GM23338 (cell line): ENCODE measurements around the gene SELENOH. TPM values are rescaled to one million over a fixed set of nuclear protein-coding genes. Genes with fewer than 3 reads are reported as not detected.

Experiments
- ATAC-seq: fragments of 200-7000 bp; cut with Tn5 transposase; 3 replicates; pipeline ENCODE4 v1.9.1; 2020
- DNase-seq: peaks from one replicate; pipeline ENCODE4 v3.0.0-alpha.2; 2015; ENCODE audit warnings: low spot score
- H2AFZ ChIP-seq: fragments of 200-600 bp; sonication (generic); 2 replicates; pipeline ENCODE4 v1.8.0; 2016; ENCODE audit warnings: antibody characterized with exemption, mild to moderate bottlenecking, moderate library complexity
- H3F3A ChIP-seq: fragments of 200-600 bp; sonication (generic); replicated peaks from 2 replicates; pipeline ENCODE4 v1.8.0; 2017; ENCODE audit warnings: antibody characterized with exemption, mixed run types, low read depth
- H3K27ac ChIP-seq: fragments of 200-600 bp; sonication (generic); 2 replicates; pipeline ENCODE4 v1.6.1; 2016; ENCODE audit warnings: low read depth
- H3K27me3 ChIP-seq: fragments of 200-600 bp; sonication (generic); 2 replicates; pipeline ENCODE4 v1.8.0; 2016; ENCODE audit warnings: mild to moderate bottlenecking, mixed run types, moderate library complexity; ENCODE audit not compliant: insufficient read depth
- H3K36me3 ChIP-seq: fragments of 200-600 bp; sonication (generic); 2 replicates; pipeline ENCODE4 v1.8.0; 2016; ENCODE audit warnings: mild to moderate bottlenecking; ENCODE audit not compliant: insufficient read depth
- H3K4me1 ChIP-seq: fragments of 200-600 bp; sonication (generic); 2 replicates; pipeline ENCODE4 v1.8.0; 2016; ENCODE audit warnings: mild to moderate bottlenecking, moderate library complexity; ENCODE audit not compliant: insufficient read depth
- H3K4me2 ChIP-seq: fragments of 200-600 bp; sonication (generic); 2 replicates; pipeline ENCODE4 v1.7.1; 2017; ENCODE audit warnings: mixed run types
- H3K4me3 ChIP-seq: fragments of 200-600 bp; sonication (generic); 2 replicates; pipeline ENCODE4 v1.6.1; 2016; ENCODE audit warnings: mixed run types
- H3K79me2 ChIP-seq: fragments of 200-600 bp; sonication (generic); replicated peaks from 2 replicates; pipeline ENCODE4 v1.8.0; 2017; ENCODE audit warnings: mild to moderate bottlenecking; ENCODE audit not compliant: insufficient read depth
- H3K9me2 ChIP-seq: fragments of 200-600 bp; sonication (generic); 2 replicates; pipeline ENCODE4 v1.8.0; 2017; ENCODE audit not compliant: insufficient read depth
- H4K20me1 ChIP-seq: fragments of 200-600 bp; sonication (generic); replicated peaks from 2 replicates; pipeline ENCODE4 v1.8.0; 2017; ENCODE audit warnings: mild to moderate bottlenecking; ENCODE audit not compliant: insufficient read depth
- H3K27ac Mint-ChIP-seq: 2 replicates; pipeline ENCODE4 v1.8.0; 2020; ENCODE audit warnings: inconsistent platforms, mild to moderate bottlenecking, moderate library complexity, mixed read lengths
- H3K27me3 Mint-ChIP-seq: 3 replicates; pipeline ENCODE4 v1.8.0; 2022; ENCODE audit warnings: low read depth, mild to moderate bottlenecking, moderate library complexity, mixed read lengths, inconsistent platforms; ENCODE audit not compliant: insufficient read depth, poor library complexity
- H3K36me3 Mint-ChIP-seq: 3 replicates; pipeline ENCODE4 v1.8.0; 2021; ENCODE audit warnings: low read depth, mild to moderate bottlenecking, inconsistent platforms, moderate library complexity, mixed read lengths
- H3K4me1 Mint-ChIP-seq: 3 replicates; pipeline ENCODE4 v1.8.0; 2020; ENCODE audit warnings: mild to moderate bottlenecking, inconsistent platforms, mixed read lengths
- H3K4me3 Mint-ChIP-seq: 3 replicates; pipeline ENCODE4 v1.8.0; 2021; ENCODE audit warnings: moderate library complexity, mild to moderate bottlenecking, inconsistent platforms, mixed read lengths
- H3K9me3 Mint-ChIP-seq: 3 replicates; pipeline ENCODE4 v1.8.0; 2020; ENCODE audit warnings: moderate library complexity, mild to moderate bottlenecking, inconsistent platforms, mixed read lengths
- EZH2phosphoT487 ChIP-seq: fragments of 200-600 bp; sonication (generic); IDR thresholded peaks from one replicate; pipeline ENCODE4 v1.8.1; 2018; ENCODE audit warnings: antibody characterized with exemption; ENCODE audit not compliant: unreplicated experiment
- JUNB ChIP-seq: IDR thresholded peaks from one replicate; pipeline ENCODE4 v1.6.1; 2016; ENCODE audit warnings: antibody characterized with exemption; ENCODE audit not compliant: unreplicated experiment
- POLR2AphosphoS5 ChIP-seq: IDR thresholded peaks from 2 replicates; pipeline ENCODE4 v1.6.1; 2016; ENCODE audit warnings: antibody characterized with exemption, low read depth
- STAT1 ChIP-seq: IDR thresholded peaks from one replicate; pipeline ENCODE4 v1.6.1; 2016; ENCODE audit warnings: antibody characterized with exemption; ENCODE audit not compliant: unreplicated experiment
- ZNF114 ChIP-seq: fragments of 250-450 bp; sonication (Bioruptor Pico); IDR thresholded peaks from 2 replicates; pipeline ENCODE4 v1.5.0; 2020; ENCODE audit warnings: mild to moderate bottlenecking, moderate library complexity
- ZNF331 ChIP-seq: fragments of 250-450 bp; sonication (Bioruptor Pico); IDR thresholded peaks from 2 replicates; pipeline ENCODE4 v1.5.0; 2020; ENCODE audit warnings: low read depth, mild to moderate bottlenecking, moderate library complexity
- polyA plus RNA-seq: library from polyadenylated mRNA; unstranded; fragments of >200 nt; fragmentation: Nextera tagmentation; extraction: Ambion mirVana; gene quantifications from 2 replicates; pipeline ENCODE4 v1.2.1, GENCODE V29; 2016
- total RNA-seq: library from RNA; depleted of rRNA; stranded (reverse); fragments of >200 nt; shearing (Covaris generic); gene quantifications from 2 replicates; pipeline ENCODE4 v1.2.3, GENCODE V29; 2014
- TF ChIP-seq, protein P1 (sequence below): fragments of 250-450 bp; sonication (Bioruptor Pico); IDR thresholded peaks from 2 replicates; pipeline ENCODE4 v1.5.0; 2020; ENCODE audit warnings: mild to moderate bottlenecking, moderate library complexity
- TF ChIP-seq, protein P2 (sequence below), 2 experiments: fragments of 200-600 bp in 1 of 2; sonication (generic) in 1 of 2; conservative IDR thresholded peaks; 2 replicates each; pipeline versions ENCODE4 v1.5.1 to v1.6.1; 2016 to 2017; ENCODE audit warnings: antibody characterized with exemption in 2 of 2, low read depth in 2 of 2, mild to moderate bottlenecking in 2 of 2, moderate library complexity in 1 of 2
- TF ChIP-seq, protein P3 (sequence below): IDR thresholded peaks from 2 replicates; pipeline ENCODE4 v1.6.1; 2016; ENCODE audit warnings: antibody characterized with exemption
- TF ChIP-seq, protein P4 (sequence below): IDR thresholded peaks from one replicate; pipeline ENCODE4 v1.6.1; 2018; ENCODE audit warnings: antibody characterized with exemption; ENCODE audit not compliant: unreplicated experiment

Gene SELENOH
- total and polyA plus RNA-seq, 2 experiments from 2014 or later = 282 to 379 TPM

DNA sequence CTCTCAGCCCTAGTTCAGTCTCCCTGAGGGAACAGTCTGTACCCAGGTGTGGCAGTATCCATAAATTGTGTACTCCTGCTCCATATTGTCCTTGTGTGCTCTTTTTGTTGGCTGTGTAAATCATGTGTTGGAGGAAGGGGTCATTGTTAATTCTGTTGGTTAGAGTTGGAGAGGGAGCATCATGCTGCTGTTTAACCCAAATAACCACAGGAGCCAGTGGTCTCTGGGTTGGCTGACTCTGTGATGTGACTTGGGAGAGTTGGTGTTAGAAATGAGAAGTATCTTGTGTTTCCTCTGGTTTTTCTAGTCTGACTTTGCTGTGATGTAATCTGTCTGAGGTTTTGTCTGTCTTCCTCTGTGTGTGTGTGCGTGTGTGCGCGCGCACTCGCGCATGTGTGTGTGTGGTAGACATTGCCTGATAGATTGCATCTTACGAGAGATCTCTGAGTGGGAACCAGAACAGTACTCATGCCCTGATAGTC is 50.8 kb downstream of the SELENOH start (continued):
- TF ChIP-seq, protein P1, sequence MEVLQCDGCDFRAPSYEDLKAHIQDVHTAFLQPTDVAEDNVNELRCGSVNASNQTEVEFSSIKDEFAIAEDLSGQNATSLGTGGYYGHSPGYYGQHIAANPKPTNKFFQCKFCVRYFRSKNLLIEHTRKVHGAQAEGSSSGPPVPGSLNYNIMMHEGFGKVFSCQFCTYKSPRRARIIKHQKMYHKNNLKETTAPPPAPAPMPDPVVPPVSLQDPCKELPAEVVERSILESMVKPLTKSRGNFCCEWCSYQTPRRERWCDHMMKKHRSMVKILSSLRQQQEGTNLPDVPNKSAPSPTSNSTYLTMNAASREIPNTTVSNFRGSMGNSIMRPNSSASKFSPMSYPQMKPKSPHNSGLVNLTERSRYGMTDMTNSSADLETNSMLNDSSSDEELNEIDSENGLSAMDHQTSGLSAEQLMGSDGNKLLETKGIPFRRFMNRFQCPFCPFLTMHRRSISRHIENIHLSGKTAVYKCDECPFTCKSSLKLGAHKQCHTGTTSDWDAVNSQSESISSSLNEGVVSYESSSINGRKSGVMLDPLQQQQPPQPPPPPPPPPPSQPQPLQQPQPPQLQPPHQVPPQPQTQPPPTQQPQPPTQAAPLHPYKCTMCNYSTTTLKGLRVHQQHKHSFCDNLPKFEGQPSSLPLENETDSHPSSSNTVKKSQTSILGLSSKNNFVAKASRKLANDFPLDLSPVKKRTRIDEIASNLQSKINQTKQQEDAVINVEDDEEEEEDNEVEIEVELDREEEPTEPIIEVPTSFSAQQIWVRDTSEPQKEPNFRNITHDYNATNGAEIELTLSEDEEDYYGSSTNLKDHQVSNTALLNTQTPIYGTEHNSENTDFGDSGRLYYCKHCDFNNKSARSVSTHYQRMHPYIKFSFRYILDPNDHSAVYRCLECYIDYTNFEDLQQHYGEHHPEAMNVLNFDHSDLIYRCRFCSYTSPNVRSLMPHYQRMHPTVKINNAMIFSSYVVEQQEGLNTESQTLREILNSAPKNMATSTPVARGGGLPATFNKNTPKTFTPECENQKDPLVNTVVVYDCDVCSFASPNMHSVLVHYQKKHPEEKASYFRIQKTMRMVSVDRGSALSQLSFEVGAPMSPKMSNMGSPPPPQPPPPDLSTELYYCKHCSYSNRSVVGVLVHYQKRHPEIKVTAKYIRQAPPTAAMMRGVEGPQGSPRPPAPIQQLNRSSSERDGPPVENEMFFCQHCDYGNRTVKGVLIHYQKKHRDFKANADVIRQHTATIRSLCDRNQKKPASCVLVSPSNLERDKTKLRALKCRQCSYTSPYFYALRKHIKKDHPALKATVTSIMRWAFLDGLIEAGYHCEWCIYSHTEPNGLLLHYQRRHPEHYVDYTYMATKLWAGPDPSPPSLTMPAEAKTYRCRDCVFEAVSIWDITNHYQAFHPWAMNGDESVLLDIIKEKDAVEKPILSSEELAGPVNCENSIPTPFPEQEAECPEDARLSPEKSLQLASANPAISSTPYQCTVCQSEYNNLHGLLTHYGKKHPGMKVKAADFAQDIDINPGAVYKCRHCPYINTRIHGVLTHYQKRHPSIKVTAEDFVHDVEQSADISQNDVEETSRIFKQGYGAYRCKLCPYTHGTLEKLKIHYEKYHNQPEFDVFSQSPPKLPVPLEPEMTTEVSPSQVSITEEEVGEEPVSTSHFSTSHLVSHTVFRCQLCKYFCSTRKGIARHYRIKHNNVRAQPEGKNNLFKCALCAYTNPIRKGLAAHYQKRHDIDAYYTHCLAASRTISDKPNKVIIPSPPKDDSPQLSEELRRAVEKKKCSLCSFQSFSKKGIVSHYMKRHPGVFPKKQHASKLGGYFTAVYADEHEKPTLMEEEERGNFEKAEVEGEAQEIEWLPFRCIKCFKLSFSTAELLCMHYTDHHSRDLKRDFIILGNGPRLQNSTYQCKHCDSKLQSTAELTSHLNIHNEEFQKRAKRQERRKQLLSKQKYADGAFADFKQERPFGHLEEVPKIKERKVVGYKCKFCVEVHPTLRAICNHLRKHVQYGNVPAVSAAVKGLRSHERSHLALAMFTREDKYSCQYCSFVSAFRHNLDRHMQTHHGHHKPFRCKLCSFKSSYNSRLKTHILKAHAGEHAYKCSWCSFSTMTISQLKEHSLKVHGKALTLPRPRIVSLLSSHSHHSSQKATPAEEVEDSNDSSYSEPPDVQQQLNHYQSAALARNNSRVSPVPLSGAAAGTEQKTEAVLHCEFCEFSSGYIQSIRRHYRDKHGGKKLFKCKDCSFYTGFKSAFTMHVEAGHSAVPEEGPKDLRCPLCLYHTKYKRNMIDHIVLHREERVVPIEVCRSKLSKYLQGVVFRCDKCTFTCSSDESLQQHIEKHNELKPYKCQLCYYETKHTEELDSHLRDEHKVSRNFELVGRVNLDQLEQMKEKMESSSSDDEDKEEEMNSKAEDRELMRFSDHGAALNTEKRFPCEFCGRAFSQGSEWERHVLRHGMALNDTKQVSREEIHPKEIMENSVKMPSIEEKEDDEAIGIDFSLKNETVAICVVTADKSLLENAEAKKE = no peak
- no peak for TF ChIP-seq EZH2phosphoT487
- TF ChIP-seq POLR2AphosphoS5 = no peak
- no peak for TF ChIP-seq ZNF114 (CRISPR knock-in tag)
- TF ChIP-seq, protein P2, sequence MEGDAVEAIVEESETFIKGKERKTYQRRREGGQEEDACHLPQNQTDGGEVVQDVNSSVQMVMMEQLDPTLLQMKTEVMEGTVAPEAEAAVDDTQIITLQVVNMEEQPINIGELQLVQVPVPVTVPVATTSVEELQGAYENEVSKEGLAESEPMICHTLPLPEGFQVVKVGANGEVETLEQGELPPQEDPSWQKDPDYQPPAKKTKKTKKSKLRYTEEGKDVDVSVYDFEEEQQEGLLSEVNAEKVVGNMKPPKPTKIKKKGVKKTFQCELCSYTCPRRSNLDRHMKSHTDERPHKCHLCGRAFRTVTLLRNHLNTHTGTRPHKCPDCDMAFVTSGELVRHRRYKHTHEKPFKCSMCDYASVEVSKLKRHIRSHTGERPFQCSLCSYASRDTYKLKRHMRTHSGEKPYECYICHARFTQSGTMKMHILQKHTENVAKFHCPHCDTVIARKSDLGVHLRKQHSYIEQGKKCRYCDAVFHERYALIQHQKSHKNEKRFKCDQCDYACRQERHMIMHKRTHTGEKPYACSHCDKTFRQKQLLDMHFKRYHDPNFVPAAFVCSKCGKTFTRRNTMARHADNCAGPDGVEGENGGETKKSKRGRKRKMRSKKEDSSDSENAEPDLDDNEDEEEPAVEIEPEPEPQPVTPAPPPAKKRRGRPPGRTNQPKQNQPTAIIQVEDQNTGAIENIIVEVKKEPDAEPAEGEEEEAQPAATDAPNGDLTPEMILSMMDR (conservative IDR thresholded peaks at IDR 0.05; ENCODE audit: low read depth in 2 of 2) = no peak

DNA sequence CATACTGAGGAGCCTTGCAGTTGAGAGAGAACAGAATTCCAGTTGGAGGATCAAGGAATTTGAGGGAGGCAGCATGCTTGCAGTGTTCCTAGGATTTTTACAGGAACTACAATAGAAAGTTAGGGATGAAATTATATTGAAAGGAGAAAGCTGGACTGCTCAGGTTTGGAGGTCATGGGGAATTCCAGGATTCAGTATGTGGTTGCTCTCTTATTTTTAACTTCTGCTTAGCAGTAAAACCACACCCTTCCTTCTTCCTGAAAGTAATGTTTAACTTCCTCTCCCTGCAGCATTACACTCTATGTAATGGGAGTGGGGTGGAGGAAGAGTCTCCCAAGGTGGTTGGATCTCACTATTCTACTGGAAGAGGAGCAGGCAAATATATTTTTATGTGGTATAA is 51.6 kb downstream of the SELENOH start:
- no peak overlapping the region for H3K4me3 Mint-ChIP-seq
- H3K4me2 ChIP-seq = no peak overlapping the region
- peaks cover 23% of the 10 kb centered on the region for H3K4me1 Mint-ChIP-seq

More for the DNA sequence above, 51.6 kb downstream of the SELENOH start:
- Mint-ChIP-seq H3K36me3 (peaks cover 45% of the 10 kb centered on the region), H3K27ac (peak overlapping the region; percentile 24; the same call in 1 of the 2 replicates), H3K27me3 (peaks cover 3% of the 10 kb centered on the region), H3K9me3 (no peaks in the 10 kb centered on the region)
- ATAC-seq (no peak), DNase-seq (no peak)
- Histone ChIP-seq H3F3A (peaks cover 8% of the 10 kb centered on the region; the same call in 1 of the 2 replicates), H3K79me2 (peaks cover 85% of the 10 kb centered on the region), H4K20me1 (peaks cover 16% of the 10 kb centered on the region), H3K27me3 (no peaks in the 10 kb centered on the region), H3K9me2 (no peaks in the 10 kb centered on the region), H3K4me1 (peaks cover 18% of the 10 kb centered on the region), H3K27ac (peak overlapping the region; percentile 77), H2AFZ (no peak overlapping the region), H3K36me3 (peaks cover 27% of the 10 kb centered on the region), H3K4me3 (no peak overlapping the region)
- no peak for TF ChIP-seq ZNF331 (CRISPR knock-in tag)
- no peak for TF ChIP-seq ZNF114 (CRISPR knock-in tag)
- TF ChIP-seq, protein P3, sequence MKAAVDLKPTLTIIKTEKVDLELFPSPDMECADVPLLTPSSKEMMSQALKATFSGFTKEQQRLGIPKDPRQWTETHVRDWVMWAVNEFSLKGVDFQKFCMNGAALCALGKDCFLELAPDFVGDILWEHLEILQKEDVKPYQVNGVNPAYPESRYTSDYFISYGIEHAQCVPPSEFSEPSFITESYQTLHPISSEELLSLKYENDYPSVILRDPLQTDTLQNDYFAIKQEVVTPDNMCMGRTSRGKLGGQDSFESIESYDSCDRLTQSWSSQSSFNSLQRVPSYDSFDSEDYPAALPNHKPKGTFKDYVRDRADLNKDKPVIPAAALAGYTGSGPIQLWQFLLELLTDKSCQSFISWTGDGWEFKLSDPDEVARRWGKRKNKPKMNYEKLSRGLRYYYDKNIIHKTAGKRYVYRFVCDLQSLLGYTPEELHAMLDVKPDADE = no peak
- TF ChIP-seq JUNB = no peak
- TF ChIP-seq POLR2AphosphoS5 = no peak
- TF ChIP-seq, protein P4, sequence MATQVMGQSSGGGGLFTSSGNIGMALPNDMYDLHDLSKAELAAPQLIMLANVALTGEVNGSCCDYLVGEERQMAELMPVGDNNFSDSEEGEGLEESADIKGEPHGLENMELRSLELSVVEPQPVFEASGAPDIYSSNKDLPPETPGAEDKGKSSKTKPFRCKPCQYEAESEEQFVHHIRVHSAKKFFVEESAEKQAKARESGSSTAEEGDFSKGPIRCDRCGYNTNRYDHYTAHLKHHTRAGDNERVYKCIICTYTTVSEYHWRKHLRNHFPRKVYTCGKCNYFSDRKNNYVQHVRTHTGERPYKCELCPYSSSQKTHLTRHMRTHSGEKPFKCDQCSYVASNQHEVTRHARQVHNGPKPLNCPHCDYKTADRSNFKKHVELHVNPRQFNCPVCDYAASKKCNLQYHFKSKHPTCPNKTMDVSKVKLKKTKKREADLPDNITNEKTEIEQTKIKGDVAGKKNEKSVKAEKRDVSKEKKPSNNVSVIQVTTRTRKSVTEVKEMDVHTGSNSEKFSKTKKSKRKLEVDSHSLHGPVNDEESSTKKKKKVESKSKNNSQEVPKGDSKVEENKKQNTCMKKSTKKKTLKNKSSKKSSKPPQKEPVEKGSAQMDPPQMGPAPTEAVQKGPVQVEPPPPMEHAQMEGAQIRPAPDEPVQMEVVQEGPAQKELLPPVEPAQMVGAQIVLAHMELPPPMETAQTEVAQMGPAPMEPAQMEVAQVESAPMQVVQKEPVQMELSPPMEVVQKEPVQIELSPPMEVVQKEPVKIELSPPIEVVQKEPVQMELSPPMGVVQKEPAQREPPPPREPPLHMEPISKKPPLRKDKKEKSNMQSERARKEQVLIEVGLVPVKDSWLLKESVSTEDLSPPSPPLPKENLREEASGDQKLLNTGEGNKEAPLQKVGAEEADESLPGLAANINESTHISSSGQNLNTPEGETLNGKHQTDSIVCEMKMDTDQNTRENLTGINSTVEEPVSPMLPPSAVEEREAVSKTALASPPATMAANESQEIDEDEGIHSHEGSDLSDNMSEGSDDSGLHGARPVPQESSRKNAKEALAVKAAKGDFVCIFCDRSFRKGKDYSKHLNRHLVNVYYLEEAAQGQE = no peak
- TF ChIP-seq STAT1 = no peak
